ENCODE measurements around the gene IGFBP3. TPM values are rescaled to one million over a fixed set of nuclear protein-coding genes. Genes with fewer than 3 reads are reported as not detected.

Gene IGFBP3
- total and polyA plus RNA-seq, 2 of the 13 experiments (the other 11 are each of a cell fraction or from before 2014, with no cell fraction given), result 57.5 TPM; not detected in 1

DNA sequence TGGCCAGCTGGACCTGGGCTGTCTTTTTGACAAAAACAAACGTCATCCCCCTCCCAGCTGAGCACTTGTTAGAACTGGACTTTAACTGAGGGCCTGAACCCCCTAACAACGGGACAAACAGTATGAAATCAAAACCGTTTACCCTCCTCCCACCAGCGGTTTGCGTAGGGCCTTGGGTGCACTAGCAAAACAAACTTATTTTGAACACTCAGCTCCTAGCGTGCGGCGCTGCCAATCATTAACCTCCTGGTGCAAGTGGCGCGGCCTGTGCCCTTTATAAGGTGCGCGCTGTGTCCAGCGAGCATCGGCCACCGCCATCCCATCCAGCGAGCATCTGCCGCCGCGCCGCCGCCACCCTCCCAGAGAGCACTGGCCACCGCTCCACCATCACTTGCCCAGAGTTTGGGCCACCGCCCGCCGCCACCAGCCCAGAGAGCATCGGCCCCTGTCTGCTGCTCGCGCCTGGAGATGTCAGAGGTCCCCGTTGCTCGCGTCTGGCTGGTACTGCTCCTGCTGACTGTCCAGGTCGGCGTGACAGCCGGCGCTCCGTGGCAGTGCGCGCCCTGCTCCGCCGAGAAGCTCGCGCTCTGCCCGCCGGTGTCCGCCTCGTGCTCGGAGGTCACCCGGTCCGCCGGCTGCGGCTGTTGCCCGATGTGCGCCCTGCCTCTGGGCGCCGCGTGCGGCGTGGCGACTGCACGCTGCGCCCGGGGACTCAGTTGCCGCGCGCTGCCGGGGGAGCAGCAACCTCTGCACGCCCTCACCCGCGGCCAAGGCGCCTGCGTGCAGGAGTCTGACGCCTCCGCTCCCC lies 32.7 kb downstream of the IGFBP3 start, which contains the start of gene IGFBP1 (continued):
- TF ChIP-seq, protein P1, sequence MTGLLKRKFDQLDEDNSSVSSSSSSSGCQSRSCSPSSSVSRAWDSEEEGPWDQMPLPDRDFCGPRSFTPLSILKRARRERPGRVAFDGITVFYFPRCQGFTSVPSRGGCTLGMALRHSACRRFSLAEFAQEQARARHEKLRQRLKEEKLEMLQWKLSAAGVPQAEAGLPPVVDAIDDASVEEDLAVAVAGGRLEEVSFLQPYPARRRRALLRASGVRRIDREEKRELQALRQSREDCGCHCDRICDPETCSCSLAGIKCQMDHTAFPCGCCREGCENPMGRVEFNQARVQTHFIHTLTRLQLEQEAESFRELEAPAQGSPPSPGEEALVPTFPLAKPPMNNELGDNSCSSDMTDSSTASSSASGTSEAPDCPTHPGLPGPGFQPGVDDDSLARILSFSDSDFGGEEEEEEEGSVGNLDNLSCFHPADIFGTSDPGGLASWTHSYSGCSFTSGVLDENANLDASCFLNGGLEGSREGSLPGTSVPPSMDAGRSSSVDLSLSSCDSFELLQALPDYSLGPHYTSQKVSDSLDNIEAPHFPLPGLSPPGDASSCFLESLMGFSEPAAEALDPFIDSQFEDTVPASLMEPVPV (CRISPR knock-in tag; IDR thresholded peaks at IDR 0.05), result peak; percentile 88
- TF ChIP-seq ZSCAN30 (CRISPR knock-in tag; IDR thresholded peaks at IDR 0.05), result peak; percentile 65; the same call in 1 of the 2 replicates
- peak; percentile 96 for TF ChIP-seq ZNF160 (CRISPR knock-in tag; IDR thresholded peaks at IDR 0.05)
- TF ChIP-seq ZNF253 (CRISPR knock-in tag; IDR thresholded peaks at IDR 0.05; ENCODE audit: borderline replicate concordance), result peak; percentile 98
- TF ChIP-seq FOXM1 (CRISPR knock-in tag; IDR thresholded peaks at IDR 0.05), result 0 out of 2 replicates have a peak, but pooled peaks have one; percentile 18
- TF ChIP-seq ZNF614 (CRISPR knock-in tag; IDR thresholded peaks at IDR 0.05; ENCODE audit: borderline replicate concordance), result no peak; the same call in none of the 2 replicates
- no peak for TF ChIP-seq ZNF326 (CRISPR knock-in tag; IDR thresholded peaks at IDR 0.05; ENCODE audit: borderline replicate concordance)
- TF ChIP-seq ZNF33B (CRISPR knock-in tag; IDR thresholded peaks at IDR 0.05), result peak; percentile 79; the same call in 1 of the 2 replicates
- TF ChIP-seq, protein P2, sequence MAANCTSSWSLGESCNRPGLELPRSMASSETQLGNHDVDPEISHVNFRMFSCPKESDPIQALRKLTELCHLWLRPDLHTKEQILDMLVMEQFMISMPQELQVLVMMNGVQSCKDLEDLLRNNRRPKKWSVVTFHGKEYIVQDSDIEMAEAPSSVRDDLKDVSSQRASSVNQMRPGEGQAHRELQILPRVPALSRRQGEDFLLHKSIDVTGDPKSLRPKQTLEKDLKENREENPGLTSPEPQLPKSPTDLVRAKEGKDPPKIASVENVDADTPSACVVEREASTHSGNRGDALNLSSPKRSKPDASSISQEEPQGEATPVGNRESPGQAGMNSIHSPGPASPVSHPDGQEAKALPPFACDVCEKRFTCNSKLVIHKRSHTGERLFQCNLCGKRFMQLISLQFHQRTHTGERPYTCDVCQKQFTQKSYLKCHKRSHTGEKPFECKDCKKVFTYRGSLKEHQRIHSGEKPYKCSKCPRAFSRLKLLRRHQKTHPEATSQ (CRISPR knock-in tag; IDR thresholded peaks at IDR 0.05; ENCODE audit: borderline replicate concordance), result no peak
- TF ChIP-seq ZNF737 (CRISPR knock-in tag; IDR thresholded peaks at IDR 0.05; ENCODE audit: borderline replicate concordance), result peak; percentile 85; the same call in 1 of the 2 replicates
- TF ChIP-seq MEIS2 (CRISPR knock-in tag; IDR thresholded peaks at IDR 0.05), result peak; percentile 57; the same call in 1 of the 2 replicates
- peak; percentile 97 for TF ChIP-seq ZNF44 (CRISPR knock-in tag; IDR thresholded peaks at IDR 0.05)
- TF ChIP-seq, protein P3, sequence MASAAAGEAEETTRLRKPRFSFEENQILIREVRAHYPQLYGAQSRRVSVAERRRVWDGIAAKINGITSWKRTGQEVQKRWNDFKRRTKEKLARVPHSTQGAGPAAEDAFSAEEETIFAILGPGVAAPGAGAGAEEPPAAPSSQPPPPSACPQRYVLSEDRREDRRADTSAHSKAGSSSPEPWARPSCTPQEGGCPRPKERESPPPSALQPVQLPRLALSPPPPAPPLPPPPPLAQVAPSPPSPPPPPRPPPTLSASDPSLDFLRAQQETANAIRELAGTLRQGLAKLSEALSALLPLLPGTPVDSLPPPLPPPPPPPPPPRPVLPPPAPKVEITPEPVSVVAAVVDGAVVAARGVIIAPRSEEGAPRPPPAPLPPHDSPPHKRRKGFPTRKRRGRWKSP (CRISPR knock-in tag; IDR thresholded peaks at IDR 0.05), result peak; percentile 91
- TF ChIP-seq ERF (CRISPR knock-in tag; IDR thresholded peaks at IDR 0.05), result peak; percentile 94
- no peak; the same call in 1 of the 2 replicates for TF ChIP-seq DNMT1 (CRISPR knock-in tag; IDR thresholded peaks at IDR 0.05)
- no peak for TF ChIP-seq CBX2 (IDR thresholded peaks at IDR 0.05; ENCODE audit: low read depth, low read length)
- peak; percentile 66; the same call in 1 of the 2 replicates for TF ChIP-seq CBX2 (CRISPR knock-in tag; IDR thresholded peaks at IDR 0.05; ENCODE audit: low read depth)
- TF ChIP-seq, protein P4, sequence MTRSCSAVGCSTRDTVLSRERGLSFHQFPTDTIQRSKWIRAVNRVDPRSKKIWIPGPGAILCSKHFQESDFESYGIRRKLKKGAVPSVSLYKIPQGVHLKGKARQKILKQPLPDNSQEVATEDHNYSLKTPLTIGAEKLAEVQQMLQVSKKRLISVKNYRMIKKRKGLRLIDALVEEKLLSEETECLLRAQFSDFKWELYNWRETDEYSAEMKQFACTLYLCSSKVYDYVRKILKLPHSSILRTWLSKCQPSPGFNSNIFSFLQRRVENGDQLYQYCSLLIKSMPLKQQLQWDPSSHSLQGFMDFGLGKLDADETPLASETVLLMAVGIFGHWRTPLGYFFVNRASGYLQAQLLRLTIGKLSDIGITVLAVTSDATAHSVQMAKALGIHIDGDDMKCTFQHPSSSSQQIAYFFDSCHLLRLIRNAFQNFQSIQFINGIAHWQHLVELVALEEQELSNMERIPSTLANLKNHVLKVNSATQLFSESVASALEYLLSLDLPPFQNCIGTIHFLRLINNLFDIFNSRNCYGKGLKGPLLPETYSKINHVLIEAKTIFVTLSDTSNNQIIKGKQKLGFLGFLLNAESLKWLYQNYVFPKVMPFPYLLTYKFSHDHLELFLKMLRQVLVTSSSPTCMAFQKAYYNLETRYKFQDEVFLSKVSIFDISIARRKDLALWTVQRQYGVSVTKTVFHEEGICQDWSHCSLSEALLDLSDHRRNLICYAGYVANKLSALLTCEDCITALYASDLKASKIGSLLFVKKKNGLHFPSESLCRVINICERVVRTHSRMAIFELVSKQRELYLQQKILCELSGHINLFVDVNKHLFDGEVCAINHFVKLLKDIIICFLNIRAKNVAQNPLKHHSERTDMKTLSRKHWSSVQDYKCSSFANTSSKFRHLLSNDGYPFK (CRISPR knock-in tag; IDR thresholded peaks at IDR 0.05; ENCODE audit: borderline replicate concordance), result no peak
- TF ChIP-seq GLI4 (CRISPR knock-in tag; IDR thresholded peaks at IDR 0.05; ENCODE audit: borderline replicate concordance), result peak; percentile 74
- peak; percentile 17; the same call in 1 of the 2 replicates for TF ChIP-seq ARID2 (CRISPR knock-in tag; IDR thresholded peaks at IDR 0.05; ENCODE audit: borderline replicate concordance)
- TF ChIP-seq KDM5B (CRISPR knock-in tag; IDR thresholded peaks at IDR 0.05; ENCODE audit: borderline replicate concordance), result peak; percentile 91
- 0 out of 2 replicates have a peak, but pooled peaks have one; percentile 41 for TF ChIP-seq MZF1 (CRISPR knock-in tag; IDR thresholded peaks at IDR 0.05; ENCODE audit: borderline replicate concordance)

All from HepG2 (cell line).